ENCODE measurements around the gene WDR88.
"Not testable (repeated sequence)": the region's sequence is repeated elsewhere in the genome, so short reads cannot be mapped to it uniquely, and the experiment has no call there.

- not testable (repeated sequence) for TF ChIP-seq POLR2A, CTCF (IDR thresholded peaks at IDR 0.05)
These were observed 22.4 kb downstream of the WDR88 start for GRCh38 chr19:33154313-33154712.
